ENCODE data around the gene CCL25.

The CCL25 gene

GRCh38 chr19:8109455-8109854, 56.9 kb downstream of the CCL25 start:
- no peak for DNase-seq (ENCODE audit: insufficient read length, low spot score)
- no peak for FAIRE-seq

DNA sequence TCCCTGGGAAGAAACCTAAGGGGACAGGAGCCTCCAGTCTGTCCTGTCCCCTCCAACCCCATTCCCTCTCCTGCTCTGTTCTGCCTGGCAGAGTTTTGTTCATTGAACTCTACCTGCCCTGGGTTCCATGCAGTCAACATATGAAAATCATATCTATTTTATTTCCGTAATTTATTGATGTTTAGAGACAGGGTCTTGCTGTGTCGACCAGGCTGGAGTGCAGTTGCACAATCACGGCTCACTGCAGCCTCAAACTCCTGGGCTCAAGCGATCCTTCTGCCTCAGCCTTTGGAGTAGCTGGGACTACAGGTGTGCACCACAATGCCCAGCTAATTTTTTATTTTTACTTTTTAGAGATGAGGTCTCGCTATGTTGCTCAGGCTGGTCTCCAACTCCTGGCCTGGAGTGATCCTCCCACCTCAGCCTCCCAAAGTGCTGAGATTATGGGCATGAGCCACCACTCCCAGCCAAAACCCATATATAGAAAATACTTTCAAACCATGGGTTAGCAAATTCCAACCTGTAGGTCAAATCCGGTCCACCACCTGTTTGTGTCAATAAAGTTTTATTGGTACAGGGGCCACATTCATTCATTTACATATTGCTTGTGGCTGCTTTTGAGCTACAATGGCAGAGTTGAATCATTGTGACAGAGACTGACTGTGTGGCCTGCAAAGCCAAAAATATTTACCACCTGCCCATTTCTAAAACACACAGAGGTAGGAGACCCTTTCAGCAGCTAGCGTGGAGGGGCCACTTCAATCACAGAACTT, 57.5 kb downstream of the CCL25 start:
- FAIRE-seq (no peak), DNase-seq (ENCODE audit: insufficient read length, low spot score) (no peak)

DNA sequence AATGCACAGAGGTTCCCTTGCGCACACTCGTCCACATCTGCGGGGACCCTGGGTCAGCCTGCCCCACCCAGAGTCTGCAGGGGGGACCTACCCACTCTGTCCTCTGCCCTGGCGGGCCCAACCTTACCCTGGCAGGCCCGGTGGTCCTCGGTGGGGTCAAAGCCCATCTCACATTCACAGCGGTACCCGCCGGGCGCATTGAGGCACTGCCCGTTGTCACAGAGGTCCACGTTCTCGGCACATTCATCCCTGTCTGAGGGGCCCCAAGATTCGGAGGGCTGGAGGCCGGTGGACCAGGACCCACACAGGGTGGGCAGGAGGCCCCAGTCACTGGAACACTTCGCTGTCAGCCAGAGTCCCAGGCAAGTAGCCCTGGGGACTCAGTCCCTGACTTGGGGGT, 58.4 kb downstream of the CCL25 start:
- DNase-seq (ENCODE audit: insufficient read length, low spot score) (no peak), FAIRE-seq (no peak)

- FAIRE-seq (no peak), DNase-seq (ENCODE audit: insufficient read length, low spot score) (no peak)
Measured at GRCh38 chr19:8111376-8111775, 58.8 kb downstream of the CCL25 start.
